GM23248 (cell line): ENCODE measurements around the gene LRRC73. TPM values are rescaled to one million over a fixed set of nuclear protein-coding genes. Genes with fewer than 3 reads are reported as not detected.

Experiments used
- DNase-seq: peaks from one replicate; pipeline ENCODE4 v3.0.0-alpha.2; 2015
- H2AFZ ChIP-seq: fragments of 200-600 bp; sonication (generic); 2 replicates; pipeline ENCODE4 v1.6.1; 2016; ENCODE audit warnings: antibody characterized with exemption
- H3F3A ChIP-seq: fragments of 200-600 bp; sonication (generic); 2 replicates; pipeline ENCODE4 v1.6.1; 2016; ENCODE audit warnings: mild to moderate bottlenecking, antibody characterized with exemption, mixed run types; ENCODE audit not compliant: insufficient read depth
- H3K27ac ChIP-seq: fragments of 200-600 bp; sonication (generic); 2 replicates; pipeline ENCODE4 v1.5.1; 2016; ENCODE audit warnings: mild to moderate bottlenecking
- H3K27me3 ChIP-seq: fragments of 200-600 bp; sonication (generic); replicated peaks from 2 replicates; pipeline ENCODE4 v1.6.1; 2016; ENCODE audit warnings: mild to moderate bottlenecking; ENCODE audit not compliant: insufficient read depth
- H3K36me3 ChIP-seq: fragments of 200-600 bp; sonication (generic); 2 replicates; pipeline ENCODE4 v1.6.1; 2016; ENCODE audit warnings: low read depth, mild to moderate bottlenecking
- H3K4me1 ChIP-seq: fragments of 200-600 bp; sonication (generic); 2 replicates; pipeline ENCODE4 v1.6.1; 2016; ENCODE audit warnings: mild to moderate bottlenecking; ENCODE audit not compliant: insufficient read depth
- H3K4me2 ChIP-seq: fragments of 200-600 bp; sonication (generic); one replicate; pipeline ENCODE4 v1.6.1; 2016; ENCODE audit warnings: mild to moderate bottlenecking; ENCODE audit not compliant: unreplicated experiment
- H3K4me3 ChIP-seq: fragments of 200-600 bp; sonication (generic); 2 replicates; pipeline ENCODE4 v1.5.1; 2016; ENCODE audit warnings: mild to moderate bottlenecking
- H3K79me2 ChIP-seq: fragments of 200-600 bp; sonication (generic); 2 replicates; pipeline ENCODE4 v1.6.1; 2016; ENCODE audit warnings: mild to moderate bottlenecking; ENCODE audit not compliant: insufficient read depth
- H3K9ac ChIP-seq: fragments of 200-600 bp; sonication (generic); 2 replicates; pipeline ENCODE4 v1.6.1; 2016; ENCODE audit warnings: mild to moderate bottlenecking
- H3K9me2 ChIP-seq: fragments of 200-600 bp; sonication (generic); 2 replicates; pipeline ENCODE4 v1.6.1; 2016; ENCODE audit warnings: mixed run types, mild to moderate bottlenecking, moderate library complexity; ENCODE audit not compliant: insufficient read depth
- H3K9me3 ChIP-seq: fragments of 200-600 bp; sonication (generic); one replicate; pipeline ENCODE4 v1.6.1; 2017; ENCODE audit warnings: low read depth
- H4K20me1 ChIP-seq: fragments of 200-600 bp; sonication (generic); 2 replicates; pipeline ENCODE4 v1.6.0; 2016; ENCODE audit not compliant: insufficient read depth
- EZH2 ChIP-seq: fragments of 200-600 bp; sonication (generic); IDR thresholded peaks from 2 replicates; pipeline ENCODE4 v1.6.1; 2018; ENCODE audit warnings: antibody characterized with exemption, mild to moderate bottlenecking; ENCODE audit not compliant: insufficient read depth, poor library complexity, severe bottlenecking
- EZH2phosphoT487 ChIP-seq: fragments of 200-600 bp; sonication (generic); IDR thresholded peaks from 2 replicates; pipeline ENCODE4 v1.6.1; 2018; ENCODE audit warnings: antibody characterized with exemption, moderate library complexity, mild to moderate bottlenecking, low read depth; ENCODE audit not compliant: insufficient read depth
- WGBS, 2 experiments: methylation state at CpG; one replicate each; pipeline ENCODE4 v1.1.6; 2015 to 2017; ENCODE audit warnings: low lambda C conversion rate in 2 of 2, low coverage in 1 of 2; ENCODE audit errors: missing lambda C conversion rate in 2 of 2; 5-methylcytosine and 5-hydroxymethylcytosine counted together
- in situ Hi-C: fragments of 300-500 bp; cut with MboI; formaldehyde crosslinking; loops from 2 replicates; pipeline ENCODE4 v1.15.0; 2020
- polyA plus RNA-seq: library from polyadenylated mRNA; unstranded; fragments of >200 nt; fragmentation: Nextera tagmentation; extraction: Ambion mirVana; gene quantifications from 2 replicates; pipeline ENCODE4 v1.2.1, GENCODE V29; 2016
- total RNA-seq: library from RNA; depleted of rRNA; stranded (reverse); fragments of >200 nt; shearing (Covaris generic); gene quantifications from 2 replicates; pipeline ENCODE4 v1.2.3, GENCODE V29; 2014

LRRC73 gene
- total and polyA plus RNA-seq, 2 experiments from 2014 or later = 1.0 to 1.6 TPM

GRCh38 chr6:43505718-43506117 lies 4.4 kb downstream of the LRRC73 start:
- no peak overlapping the region for H3K9ac ChIP-seq
- H3K9me3 ChIP-seq = no peaks in the 10 kb centered on the region
- H3K4me2 ChIP-seq = no peak overlapping the region
- no peaks in the 10 kb centered on the region for H3K9me2 ChIP-seq
- 57 to 62% methylated on average over 6 of the region's 6 CpGs for WGBS, 2 experiments
- no peaks in the 10 kb centered on the region for H4K20me1 ChIP-seq
- no peak overlapping the region for H2AFZ ChIP-seq
- no peaks in the 10 kb centered on the region for H3K27me3 ChIP-seq
- H3K79me2 ChIP-seq = no peaks in the 10 kb centered on the region
- in situ Hi-C loops = loop anchor here (10.0 kb wide), 1 partner anchor 51 kb away; the partner anchor contains the start of gene DLK2
- no peaks in the 10 kb centered on the region for H3F3A ChIP-seq
- no peak for DNase-seq
- H3K27ac ChIP-seq = no peak overlapping the region
- no peak overlapping the region for H3K4me3 ChIP-seq
- no peaks in the 10 kb centered on the region; the same call in 1 of the 2 replicates for H3K36me3 ChIP-seq
- H3K4me1 ChIP-seq = 0 out of 2 replicates have a peak, but pooled peaks cover 2% of the 10 kb centered on the region
- no peak for TF ChIP-seq EZH2
- no peak for TF ChIP-seq EZH2phosphoT487

GRCh38 chr6:43504756-43505593 lies 5.2 kb downstream of the LRRC73 start:
- H3K79me2 ChIP-seq = no peaks in the 10 kb centered on the region
- H3K36me3 ChIP-seq = peaks cover 4% of the 10 kb centered on the region; the same call in 1 of the 2 replicates
- TF ChIP-seq EZH2 (no peak), EZH2phosphoT487 (no peak)
- no peaks in the 10 kb centered on the region for H3K9me2 ChIP-seq
- H3K4me3 ChIP-seq = no peak overlapping the region
- DNase-seq = no peak
- no peaks in the 10 kb centered on the region for H3K9me3 ChIP-seq
- H3K27me3 ChIP-seq = no peaks in the 10 kb centered on the region
- H4K20me1 ChIP-seq = no peaks in the 10 kb centered on the region
- H3K9ac ChIP-seq = no peak overlapping the region
- no peak overlapping the region for H3K4me2 ChIP-seq
- H3K4me1 ChIP-seq = 0 out of 2 replicates have a peak, but pooled peaks cover 2% of the 10 kb centered on the region
- in situ Hi-C loops = loop anchor here (10.0 kb wide), 1 partner anchor 50 kb away; the partner anchor contains the start of gene DLK2
- H3K27ac ChIP-seq = no peak overlapping the region
- WGBS, 2 experiments = 87 to 91% methylated on average over 20 to 25 of the region's 26 CpGs
- H2AFZ ChIP-seq = no peak overlapping the region
- no peaks in the 10 kb centered on the region for H3F3A ChIP-seq

- in situ Hi-C loops = loop anchor here (10.0 kb wide), 1 partner anchor 49 kb away; the partner anchor contains the start of gene DLK2
- no peaks in the 10 kb centered on the region for H3K9me3 ChIP-seq
- WGBS, 2 experiments = 90 to 93% methylated on average over 8 of the region's 8 CpGs
- TF ChIP-seq EZH2 (no peak), EZH2phosphoT487 (no peak)
- peaks cover 14% of the 10 kb centered on the region for H3K36me3 ChIP-seq
- H3K27ac ChIP-seq = no peak overlapping the region
- H3K79me2 ChIP-seq = no peaks in the 10 kb centered on the region
- H4K20me1 ChIP-seq = no peaks in the 10 kb centered on the region
- H3K27me3 ChIP-seq = no peaks in the 10 kb centered on the region
- no peaks in the 10 kb centered on the region for H3K9me2 ChIP-seq
- H3K9ac ChIP-seq = no peak overlapping the region
- no peaks in the 10 kb centered on the region for H3F3A ChIP-seq
- H3K4me1 ChIP-seq = 0 out of 2 replicates have a peak, but pooled peaks cover 2% of the 10 kb centered on the region
- no peak overlapping the region for H2AFZ ChIP-seq
- no peak overlapping the region for H3K4me2 ChIP-seq
- no peak for DNase-seq
- no peak overlapping the region for H3K4me3 ChIP-seq
Observed at GRCh38 chr6:43503443-43503842, 6.7 kb downstream of the LRRC73 start.

DNA sequence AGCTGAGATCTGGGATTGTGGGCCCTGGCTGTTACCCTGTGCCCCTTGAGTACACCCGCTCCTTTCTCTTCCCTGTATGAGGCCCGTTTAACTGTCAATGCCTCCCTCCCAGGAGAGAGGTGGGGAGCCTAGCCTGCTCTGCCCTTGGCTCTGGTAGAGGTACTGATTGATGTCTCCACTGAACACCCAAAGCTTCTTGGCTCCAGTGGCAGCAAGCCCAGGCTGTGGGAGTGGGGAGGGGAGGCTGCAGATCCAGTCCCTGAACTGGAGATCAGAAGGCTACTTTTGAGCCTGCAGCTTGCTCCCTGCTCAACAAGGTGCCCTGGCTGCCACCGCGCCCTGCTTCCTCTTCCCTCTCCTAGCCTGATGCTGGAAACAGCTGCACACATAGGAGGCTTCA lies 7.5 kb downstream of the LRRC73 start:
- Histone ChIP-seq H3K27me3 (no peaks in the 10 kb centered on the region), H3K9me2 (no peaks in the 10 kb centered on the region), H3K79me2 (peaks cover 7% of the 10 kb centered on the region), H2AFZ (no peak overlapping the region), H3K4me2 (no peak overlapping the region), H3K4me1 (0 out of 2 replicates have a peak, but pooled peaks cover 2% of the 10 kb centered on the region), H4K20me1 (no peaks in the 10 kb centered on the region), H3K4me3 (no peak overlapping the region), H3K9ac (no peak overlapping the region), H3K9me3 (no peaks in the 10 kb centered on the region), H3F3A (no peaks in the 10 kb centered on the region), H3K36me3 (peaks cover 18% of the 10 kb centered on the region), H3K27ac (no peak overlapping the region)
- no peak for TF ChIP-seq EZH2
- no peak for TF ChIP-seq EZH2phosphoT487
- no peak for DNase-seq
- 86 to 89% methylated on average over 4 of the region's 4 CpGs for WGBS, 2 experiments
- in situ Hi-C loops = loop anchor here (10.0 kb wide), 1 partner anchor 48 kb away; the partner anchor contains the start of gene DLK2
